ENCODE results near the gene SPATA13.
"Not testable (repeated sequence)": the region's sequence is repeated elsewhere in the genome, so short reads cannot be mapped to it uniquely, and the experiment has no call there.

SPATA13 gene

GRCh38 chr13:24318878-24319277 lies 158.4 kb downstream of the SPATA13 start:
- DNase-seq (ENCODE audit: low spot score) = not testable (repeated sequence)

GRCh38 chr13:24319641-24320040 lies 159.1 kb downstream of the SPATA13 start:
- DNase-seq (ENCODE audit: low spot score) = not testable (repeated sequence)

- peak; percentile 14 for DNase-seq (ENCODE audit: low spot score)
Observed at GRCh38 chr13:24321416-24321815, 160.9 kb downstream of the SPATA13 start.

GRCh38 chr13:24322470-24322869 lies 161.9 kb downstream of the SPATA13 start:
- not testable (repeated sequence) for DNase-seq (ENCODE audit: low spot score)

- DNase-seq (ENCODE audit: low spot score) = no peak
Observed at GRCh38 chr13:24323036-24323738, 162.7 kb downstream of the SPATA13 start.

- no peak for DNase-seq (ENCODE audit: low spot score)
Observed at GRCh38 chr13:24323739-24324075, 163.2 kb downstream of the SPATA13 start.

- not testable (repeated sequence) for DNase-seq (ENCODE audit: low spot score)
Observed at GRCh38 chr13:24327598-24327997, 167.1 kb downstream of the SPATA13 start.

- DNase-seq (ENCODE audit: low spot score) = no peak
Observed at GRCh38 chr13:24328145-24328544, 167.6 kb downstream of the SPATA13 start.

- no peak for DNase-seq (ENCODE audit: low spot score)
Observed at GRCh38 chr13:24338721-24339120, 178.2 kb downstream of the SPATA13 start.

GRCh38 chr13:24339937-24340607 lies 179.6 kb downstream of the SPATA13 start:
- DNase-seq (ENCODE audit: low spot score) = no peak

- no peak for DNase-seq (ENCODE audit: low spot score)
Observed at GRCh38 chr13:24340608-24340955, 180.1 kb downstream of the SPATA13 start.

GRCh38 chr13:24341439-24341838 lies 180.9 kb downstream of the SPATA13 start:
- peak; percentile 82 for DNase-seq (ENCODE audit: low spot score)

GRCh38 chr13:24348385-24348784 lies 187.9 kb downstream of the SPATA13 start:
- peak; percentile 61 for DNase-seq (ENCODE audit: low spot score)

GRCh38 chr13:24348797-24349515 lies 188.4 kb downstream of the SPATA13 start:
- peak; percentile 93 for DNase-seq (ENCODE audit: low spot score)

GRCh38 chr13:24349778-24350664 lies 189.5 kb downstream of the SPATA13 start:
- not testable (repeated sequence) for DNase-seq (ENCODE audit: low spot score)

- DNase-seq (ENCODE audit: low spot score) = no peak
Observed at GRCh38 chr13:24351423-24351822, 190.9 kb downstream of the SPATA13 start.

GRCh38 chr13:24353736-24354135 lies 193.2 kb downstream of the SPATA13 start:
- DNase-seq (ENCODE audit: low spot score) = no peak

GRCh38 chr13:24355103-24355502 lies 194.6 kb downstream of the SPATA13 start:
- peak; percentile 14 for DNase-seq (ENCODE audit: low spot score)

- DNase-seq (ENCODE audit: low spot score) = no peak
Observed at GRCh38 chr13:24356270-24356669, 195.8 kb downstream of the SPATA13 start.
